Stimulated activated CD8-positive, alpha-beta memory T cell treated with anti-CD3 and anti-CD28 coated beads, Interleukin-4, amount 100 ng/mL, for 24 hours (primary cell): Measurements from ENCODE around the gene RBM33.

Experiments used
- DNase-seq: peaks from one replicate; pipeline ENCODE4 v3.0.0-alpha.2; 2020; ENCODE audit warnings: low read depth

RBM33 gene

GRCh38 chr7:155694851-155695250 is 50.4 kb downstream of the RBM33 start:
- DNase-seq: no peak

GRCh38 chr7:155696747-155697146 is 52.3 kb downstream of the RBM33 start:
- DNase-seq: no peak

GRCh38 chr7:155698633-155699032 is 54.2 kb downstream of the RBM33 start:
- DNase-seq: no peak

- DNase-seq: no peak
Observed at GRCh38 chr7:155699180-155699579, 54.7 kb downstream of the RBM33 start.

- no peak for DNase-seq
Observed at GRCh38 chr7:155700847-155701246, 56.4 kb downstream of the RBM33 start.

- DNase-seq: no peak
Observed at GRCh38 chr7:155701972-155702544, 57.6 kb downstream of the RBM33 start.

- no peak for DNase-seq
Observed at GRCh38 chr7:155702616-155703015, 58.2 kb downstream of the RBM33 start.

GRCh38 chr7:155705623-155706360 is 61.3 kb downstream of the RBM33 start:
- no peak for DNase-seq

GRCh38 chr7:155706376-155706775 is 61.9 kb downstream of the RBM33 start:
- DNase-seq: no peak

- no peak for DNase-seq
Observed at GRCh38 chr7:155709453-155709852, 65.0 kb downstream of the RBM33 start.

GRCh38 chr7:155710031-155710430 is 65.6 kb downstream of the RBM33 start:
- no peak for DNase-seq

GRCh38 chr7:155710530-155710929 is 66.1 kb downstream of the RBM33 start:
- DNase-seq: no peak

- DNase-seq: no peak
Observed at GRCh38 chr7:155711081-155711480, 66.6 kb downstream of the RBM33 start.

GRCh38 chr7:155713384-155713783 is 68.9 kb downstream of the RBM33 start:
- DNase-seq: no peak

- no peak for DNase-seq
Observed at GRCh38 chr7:155714702-155715101, 70.2 kb downstream of the RBM33 start.

GRCh38 chr7:155715111-155715805 is 70.8 kb downstream of the RBM33 start:
- no peak for DNase-seq

- no peak for DNase-seq
Observed at GRCh38 chr7:155717010-155717744, 72.7 kb downstream of the RBM33 start.

- no peak for DNase-seq
Observed at GRCh38 chr7:155721056-155721455, 76.6 kb downstream of the RBM33 start.

GRCh38 chr7:155722118-155722517 is 77.7 kb downstream of the RBM33 start:
- DNase-seq: no peak

GRCh38 chr7:155722936-155723335 is 78.5 kb downstream of the RBM33 start:
- no peak for DNase-seq

GRCh38 chr7:155724327-155725005 is 80.0 kb downstream of the RBM33 start:
- DNase-seq: no peak

- DNase-seq: no peak
Observed at GRCh38 chr7:155725006-155725355, 80.5 kb downstream of the RBM33 start.
